ENCODE data around the gene ZNF135. TPM values are rescaled to one million over a fixed set of nuclear protein-coding genes. Genes with fewer than 3 reads are reported as not detected.

ZNF135 gene
- total RNA-seq, 1 experiment from 2014 or later: not detected

DNA sequence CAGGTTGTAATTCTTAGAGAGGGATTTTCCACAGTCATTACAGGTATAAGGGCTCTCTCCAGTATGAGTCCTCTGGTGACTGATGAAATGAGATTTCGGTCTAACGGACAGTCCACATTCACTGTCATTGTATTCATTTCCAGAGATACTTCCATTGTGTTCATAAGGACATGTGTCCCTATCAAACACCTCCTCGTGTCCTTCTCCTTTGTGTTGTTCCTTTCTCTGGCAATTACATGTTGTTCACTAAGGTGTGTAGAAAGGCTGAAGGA, 49.4 kb downstream of the ZNF135 start:
- no peaks in the 10 kb centered on the region for H3K27me3 ChIP-seq
- H3K9me3 ChIP-seq: peaks cover 31% of the 10 kb centered on the region
- no peak overlapping the region for H3K4me3 ChIP-seq
- no peaks in the 10 kb centered on the region for H3K36me3 ChIP-seq
- no peak for DNase-seq

DNA sequence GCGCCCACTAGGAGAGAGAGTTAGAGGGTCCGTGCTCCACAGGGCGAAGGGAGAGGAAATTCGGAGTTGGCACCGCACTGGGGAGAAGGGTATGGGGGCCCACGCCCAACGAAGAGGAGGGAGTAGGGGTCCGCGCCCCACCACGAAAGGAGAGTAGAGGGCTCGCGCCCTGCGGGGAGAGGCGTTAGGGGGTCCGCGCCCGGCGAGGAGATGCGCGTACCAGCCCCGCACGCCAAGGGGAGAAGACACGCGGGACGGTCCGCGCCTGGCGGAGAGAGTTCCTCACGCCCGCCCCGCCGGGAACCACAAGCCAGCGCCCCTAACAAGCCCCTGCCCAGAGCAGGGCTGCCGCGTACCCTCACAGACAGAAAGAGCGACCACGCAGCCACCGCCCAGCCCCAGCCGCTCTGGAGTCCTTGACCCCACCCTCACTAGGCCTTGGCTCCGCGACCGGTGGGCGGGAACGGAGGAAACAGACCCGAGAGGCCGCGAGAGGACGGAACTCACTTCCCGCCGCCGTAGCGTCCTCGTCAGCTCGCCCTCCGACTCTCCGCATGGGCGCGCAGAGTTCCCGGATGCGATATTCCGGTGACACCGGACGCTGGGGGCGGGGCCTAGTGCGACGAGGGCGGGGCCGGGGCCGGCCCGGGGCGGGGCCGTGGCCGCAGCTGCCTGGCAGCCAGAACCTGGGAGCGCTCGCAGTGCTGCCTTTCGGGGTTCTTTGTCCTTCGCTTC, 58.9 kb downstream of the ZNF135 start:
- Histone ChIP-seq H3K4me3 (no peak overlapping the region), H3K36me3 (no peaks in the 10 kb centered on the region), H3K9me3 (peaks cover 27% of the 10 kb centered on the region), H3K27me3 (no peaks in the 10 kb centered on the region)
- DNase-seq: no peak

DNA sequence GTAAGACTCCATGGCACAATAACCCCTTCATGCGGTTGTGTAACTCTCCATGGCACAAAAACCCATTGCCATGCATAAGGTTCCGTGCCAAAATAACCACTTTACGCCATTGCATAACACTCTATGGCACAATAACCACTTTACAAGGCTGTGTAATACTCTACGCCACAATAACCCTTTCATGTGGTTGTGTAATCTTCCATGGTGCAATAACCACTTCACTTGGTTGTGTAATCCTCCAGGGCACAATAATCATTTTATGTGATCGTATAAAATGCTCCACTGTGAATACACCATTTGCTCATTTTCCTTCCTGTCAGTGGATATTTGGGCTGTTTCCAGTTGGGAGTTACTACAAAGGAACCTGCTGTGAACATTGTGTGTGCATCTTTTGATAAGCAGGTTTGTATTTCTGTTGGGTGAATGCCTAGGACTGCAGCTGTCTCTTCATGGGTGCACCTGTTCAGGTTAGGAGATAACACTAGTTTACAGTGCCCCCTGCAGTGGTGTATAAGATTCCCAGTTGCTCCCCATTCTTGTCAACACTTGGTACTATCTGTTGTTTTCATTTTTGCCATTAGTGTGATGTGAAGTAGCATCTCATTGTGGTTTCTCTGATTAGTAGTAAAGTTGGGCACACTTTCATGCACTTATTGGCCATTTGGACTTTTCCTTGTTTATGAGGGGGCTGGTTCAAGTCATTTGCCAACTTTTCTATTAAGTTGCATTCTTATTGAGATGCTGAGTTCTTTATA, 60.1 kb downstream of the ZNF135 start:
- Histone ChIP-seq H3K36me3 (no peaks in the 10 kb centered on the region), H3K27me3 (no peaks in the 10 kb centered on the region), H3K9me3 (peaks cover 31% of the 10 kb centered on the region), H3K4me3 (no peak overlapping the region)
- no peak for DNase-seq

Other genes starting within 250 kb of the ZNF135 start
- 2.6 and 4.2 TPM in 2 replicates for gene ZNF552, start 244.4 kb upstream of the ZNF135 start, total RNA-seq (2014; rRNA removed; shearing (Covaris generic); ENCODE audit: low replicate concordance)
- 4.6 and 7.6 TPM in 2 replicates for gene ZNF587B, start 229.0 kb upstream of the ZNF135 start, total RNA-seq (2014; rRNA removed; shearing (Covaris generic); ENCODE audit: low replicate concordance)
- gene ZNF587, start 209.4 kb upstream of the ZNF135 start, total RNA-seq (2014; rRNA removed; shearing (Covaris generic); ENCODE audit: low replicate concordance): 7.6 and 8.9 TPM in 2 replicates
- gene ZNF814, start 170.2 kb upstream of the ZNF135 start, total RNA-seq (2014; rRNA removed; shearing (Covaris generic); ENCODE audit: low replicate concordance): 0.56 and 2.4 TPM in 2 replicates
- 3.1 and 7.4 TPM in 2 replicates for gene ZNF417, start 142.7 kb upstream of the ZNF135 start, total RNA-seq (2014; rRNA removed; shearing (Covaris generic); ENCODE audit: low replicate concordance)
- gene ZNF418, start 123.9 kb upstream of the ZNF135 start, total RNA-seq (2014; rRNA removed; shearing (Covaris generic); ENCODE audit: low replicate concordance): not detected in 2 replicates
- gene ZNF256, start 111.6 kb upstream of the ZNF135 start, total RNA-seq (2014; rRNA removed; shearing (Covaris generic); ENCODE audit: low replicate concordance): 1.1 and 3.2 TPM in 2 replicates
- gene C19orf18, start 84.7 kb upstream of the ZNF135 start, total RNA-seq (2014; rRNA removed; shearing (Covaris generic); ENCODE audit: low replicate concordance): not detected in 2 replicates
- 11.5 and 12.4 TPM in 2 replicates for gene ZNF606, start 56.5 kb upstream of the ZNF135 start, total RNA-seq (2014; rRNA removed; shearing (Covaris generic); ENCODE audit: low replicate concordance)
- gene ZSCAN1, start 25.3 kb upstream of the ZNF135 start, total RNA-seq (2014; rRNA removed; shearing (Covaris generic); ENCODE audit: low replicate concordance): not detected in 2 replicates
- 3.8 and 8.2 TPM in 2 replicates for gene ZSCAN18, start 38.9 kb downstream of the ZNF135 start, total RNA-seq (2014; rRNA removed; shearing (Covaris generic); ENCODE audit: low replicate concordance)
- 9.8 and 10.2 TPM in 2 replicates for gene ZNF329, start 91.5 kb downstream of the ZNF135 start, total RNA-seq (2014; rRNA removed; shearing (Covaris generic); ENCODE audit: low replicate concordance)
- gene ZNF274, start 123.8 kb downstream of the ZNF135 start, total RNA-seq (2014; rRNA removed; shearing (Covaris generic); ENCODE audit: low replicate concordance): 4.7 and 5.4 TPM in 2 replicates
- gene ZNF544, start 169.6 kb downstream of the ZNF135 start, total RNA-seq (2014; rRNA removed; shearing (Covaris generic); ENCODE audit: low replicate concordance): 6.6 and 15.5 TPM in 2 replicates
- 1.5 and 3.0 TPM in 2 replicates for gene ZNF8, start 219.7 kb downstream of the ZNF135 start, total RNA-seq (2014; rRNA removed; shearing (Covaris generic); ENCODE audit: low replicate concordance)
- 26.0 and 32.0 TPM in 2 replicates for gene ERVK3-1, start 246.1 kb downstream of the ZNF135 start, total RNA-seq (2014; rRNA removed; shearing (Covaris generic); ENCODE audit: low replicate concordance)

All from MG63 (cell line).